ENCODE measurements around the gene MBIP.
"Not testable (repeated sequence)": the region's sequence is repeated elsewhere in the genome, so short reads cannot be mapped to it uniquely, and the experiment has no call there.

Gene MBIP

DNA sequence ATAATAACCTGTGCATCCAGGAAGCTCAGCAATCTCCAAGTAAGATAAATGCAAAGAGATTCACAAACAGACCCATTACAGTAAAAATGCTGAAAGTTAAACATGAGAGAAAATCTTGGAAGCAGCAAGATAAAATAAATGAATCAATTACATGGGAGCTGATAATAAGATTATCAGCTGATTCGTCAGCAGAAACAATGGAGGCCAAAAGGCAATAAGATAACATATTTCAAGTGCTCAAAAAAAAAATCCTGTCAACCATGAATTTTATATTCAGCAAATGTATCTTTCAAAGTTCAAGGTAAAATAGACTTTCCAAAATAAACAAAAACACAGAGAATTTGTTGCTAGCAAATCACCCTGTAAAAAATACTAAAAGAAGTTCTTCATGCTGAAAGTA, 36.4 kb upstream of the MBIP start:
- no peak for DNase-seq (ENCODE audit: low spot score)
- CTCF ChIA-PET = no interaction called here
- TF ChIP-seq, protein P1, sequence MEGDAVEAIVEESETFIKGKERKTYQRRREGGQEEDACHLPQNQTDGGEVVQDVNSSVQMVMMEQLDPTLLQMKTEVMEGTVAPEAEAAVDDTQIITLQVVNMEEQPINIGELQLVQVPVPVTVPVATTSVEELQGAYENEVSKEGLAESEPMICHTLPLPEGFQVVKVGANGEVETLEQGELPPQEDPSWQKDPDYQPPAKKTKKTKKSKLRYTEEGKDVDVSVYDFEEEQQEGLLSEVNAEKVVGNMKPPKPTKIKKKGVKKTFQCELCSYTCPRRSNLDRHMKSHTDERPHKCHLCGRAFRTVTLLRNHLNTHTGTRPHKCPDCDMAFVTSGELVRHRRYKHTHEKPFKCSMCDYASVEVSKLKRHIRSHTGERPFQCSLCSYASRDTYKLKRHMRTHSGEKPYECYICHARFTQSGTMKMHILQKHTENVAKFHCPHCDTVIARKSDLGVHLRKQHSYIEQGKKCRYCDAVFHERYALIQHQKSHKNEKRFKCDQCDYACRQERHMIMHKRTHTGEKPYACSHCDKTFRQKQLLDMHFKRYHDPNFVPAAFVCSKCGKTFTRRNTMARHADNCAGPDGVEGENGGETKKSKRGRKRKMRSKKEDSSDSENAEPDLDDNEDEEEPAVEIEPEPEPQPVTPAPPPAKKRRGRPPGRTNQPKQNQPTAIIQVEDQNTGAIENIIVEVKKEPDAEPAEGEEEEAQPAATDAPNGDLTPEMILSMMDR (conservative IDR thresholded peaks at IDR 0.05; ENCODE audit: low read depth) = no peak
- no peak overlapping the region for H3K27ac ChIP-seq
- POLR2A ChIA-PET (ENCODE audit: low non-redundant PET) = no interaction called here

DNA sequence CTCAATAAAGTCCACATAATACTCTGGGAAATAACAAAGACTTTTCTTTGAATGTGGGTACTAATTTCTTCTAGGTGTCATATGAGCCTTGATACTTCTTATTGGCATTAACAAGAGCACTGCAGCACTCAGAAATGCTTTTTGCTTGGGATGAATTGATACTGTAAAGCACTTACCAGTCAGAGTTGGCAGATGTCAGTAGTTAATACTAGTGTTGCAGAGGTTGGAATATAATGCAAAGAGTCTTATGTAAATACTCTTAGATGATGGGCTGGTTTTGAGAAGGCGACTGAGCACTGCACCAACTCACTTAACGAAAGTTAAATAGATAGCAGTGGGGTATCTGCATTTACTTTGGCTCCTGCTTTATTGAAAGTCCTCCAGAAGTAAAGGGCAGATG, 25.6 kb upstream of the MBIP start:
- CTCF ChIA-PET = no interaction called here
- DNase-seq (ENCODE audit: low spot score) = no peak
- TF ChIP-seq, protein P1 (conservative IDR thresholded peaks at IDR 0.05; ENCODE audit: low read depth) = no peak
- H3K27ac ChIP-seq = no peak overlapping the region
- POLR2A ChIA-PET (ENCODE audit: low non-redundant PET) = no interaction called here

DNA sequence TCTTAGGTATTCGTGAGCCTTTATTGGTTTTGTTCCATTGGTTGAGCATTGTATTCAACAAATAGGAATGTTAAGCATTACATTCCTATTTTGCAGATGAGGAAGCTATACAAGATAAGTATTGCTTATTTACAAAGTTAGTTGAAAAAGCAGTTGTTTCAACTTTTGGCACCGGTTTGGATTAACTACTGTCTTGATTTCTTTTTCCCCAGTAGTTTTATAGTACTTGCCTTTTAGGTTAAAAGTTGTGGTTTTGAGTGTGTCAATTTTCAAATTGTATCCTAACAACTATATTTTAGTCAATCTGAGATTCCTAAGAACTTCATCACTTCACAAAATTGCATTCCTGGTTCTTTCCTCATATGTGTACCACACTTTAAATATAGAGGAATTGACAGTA, 23.8 kb upstream of the MBIP start:
- ChIA-PET POLR2A (ENCODE audit: low non-redundant PET) (no interaction called here), CTCF (no interaction called here)
- H3K27ac ChIP-seq = no peak overlapping the region
- TF ChIP-seq, protein P1 (conservative IDR thresholded peaks at IDR 0.05; ENCODE audit: low read depth) = no peak
- DNase-seq (ENCODE audit: low spot score) = no peak

DNA sequence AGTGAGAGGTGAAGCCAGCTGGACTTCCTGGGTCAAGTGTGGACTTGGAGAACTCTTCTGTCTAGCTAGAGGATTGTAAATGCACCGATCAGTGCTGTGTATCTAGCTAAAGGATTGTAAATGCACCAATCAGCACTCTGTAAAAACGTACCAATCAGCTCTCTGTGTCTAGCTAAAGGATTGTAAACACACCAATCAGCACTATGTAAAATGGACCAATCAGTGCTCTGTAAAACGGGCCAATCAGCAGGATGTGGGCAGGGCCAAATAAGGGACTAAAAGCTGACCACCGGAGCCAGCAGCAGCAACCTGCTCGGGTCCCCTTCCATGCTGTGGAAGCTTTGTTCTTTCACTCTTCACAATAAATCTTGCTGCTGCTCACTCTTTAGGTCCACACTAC, 21.4 kb upstream of the MBIP start:
- POLR2A ChIA-PET (ENCODE audit: low non-redundant PET); DNase-seq (ENCODE audit: low spot score); H3K27ac ChIP-seq: not testable (repeated sequence)
- CTCF ChIA-PET = interaction anchor here (0.6 kb wide), 1 partner anchor 96 kb away, joined by 3 read pairs; no protein-coding TSS in a partner anchor

DNA sequence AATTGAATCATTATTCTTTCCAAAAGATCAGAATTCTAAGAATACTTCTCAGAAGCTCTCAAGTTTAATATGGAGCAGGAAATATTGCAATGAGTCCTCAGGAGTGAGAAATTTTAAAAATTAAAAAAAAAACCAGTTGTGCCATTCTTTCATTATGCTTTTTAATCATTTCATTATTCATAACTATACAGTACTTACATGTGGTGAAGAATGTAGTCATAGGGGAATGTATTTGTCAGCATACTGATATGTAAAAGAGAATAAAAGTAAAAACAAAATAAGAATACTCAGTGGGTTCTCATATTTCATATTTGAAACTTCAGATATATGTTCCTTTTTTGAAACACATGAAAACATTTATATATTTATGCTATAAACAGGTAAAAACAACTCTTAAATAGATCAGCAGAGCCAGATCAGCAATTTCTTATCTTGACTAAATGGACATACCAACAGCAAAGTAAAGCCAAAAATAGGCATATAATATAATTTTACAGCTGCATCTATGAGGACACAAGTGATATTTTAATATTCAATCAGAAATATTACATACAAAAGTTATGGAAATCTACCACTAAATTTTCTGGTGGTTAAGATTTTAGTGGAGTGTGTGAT, 19.9 kb upstream of the MBIP start:
- H3K27ac ChIP-seq = no peak overlapping the region
- POLR2A ChIA-PET (ENCODE audit: low non-redundant PET) = no interaction called here
- TF ChIP-seq, protein P1 (conservative IDR thresholded peaks at IDR 0.05; ENCODE audit: low read depth) = no peak
- no peak for DNase-seq (ENCODE audit: low spot score)
- CTCF ChIA-PET = interaction anchor here (1.2 kb wide), 1 partner anchor 33 kb away, joined by 4 read pairs; no protein-coding TSS in a partner anchor

DNA sequence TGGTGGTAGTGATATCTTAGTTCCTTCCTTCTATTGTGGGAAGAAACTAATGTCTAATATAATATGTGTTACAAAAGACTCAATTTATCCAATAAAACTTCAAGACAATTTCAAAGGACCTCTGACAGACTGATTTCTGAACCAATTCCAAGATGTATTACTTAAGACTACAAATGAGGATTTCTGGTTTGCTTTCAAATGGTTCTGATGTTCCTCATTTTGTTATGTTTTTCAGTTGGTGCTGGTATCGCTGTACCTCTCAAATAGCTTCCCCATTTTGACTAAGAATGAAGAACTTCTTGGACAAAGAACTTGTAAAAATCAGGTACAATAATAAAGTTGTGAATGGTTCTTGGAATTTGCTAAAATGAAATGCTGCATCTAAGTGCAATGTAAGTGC, 19.4 kb upstream of the MBIP start:
- DNase-seq (ENCODE audit: low spot score) = no peak
- ChIA-PET POLR2A (ENCODE audit: low non-redundant PET) (no interaction called here), CTCF (interaction anchor here (1.2 kb wide), 1 partner anchor 34 kb away, joined by 4 read pairs; no protein-coding TSS in a partner anchor)
- TF ChIP-seq, protein P1 (conservative IDR thresholded peaks at IDR 0.05; ENCODE audit: low read depth) = no peak
- H3K27ac ChIP-seq = no peak overlapping the region

DNA sequence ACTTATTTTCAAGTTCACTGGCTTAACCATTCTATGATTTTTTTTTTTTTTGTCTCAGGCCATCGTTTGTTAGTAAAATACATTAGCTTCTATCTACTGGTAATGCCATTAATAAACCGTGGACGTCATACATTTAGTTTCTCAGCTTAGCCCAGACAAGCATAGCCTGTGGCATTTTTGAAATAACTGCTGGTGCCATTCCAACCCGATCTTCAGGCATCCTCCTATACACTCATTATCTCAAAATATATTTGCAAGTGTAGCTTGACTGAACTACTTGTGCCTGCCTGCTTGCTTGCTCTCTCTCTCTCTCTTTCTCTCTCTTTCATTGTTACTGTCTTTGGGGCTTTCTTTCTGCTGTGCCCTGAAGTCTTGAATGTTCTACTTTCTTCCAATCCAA, 12.7 kb upstream of the MBIP start:
- H3K27ac ChIP-seq = no peak overlapping the region
- TF ChIP-seq, protein P1 (conservative IDR thresholded peaks at IDR 0.05; ENCODE audit: low read depth) = no peak
- DNase-seq (ENCODE audit: low spot score) = no peak
- POLR2A ChIA-PET (ENCODE audit: low non-redundant PET) = no interaction called here
- CTCF ChIA-PET = interaction anchor here (0.6 kb wide), 1 partner anchor 1918 kb away, joined by 3 read pairs; no protein-coding TSS in a partner anchor

DNA sequence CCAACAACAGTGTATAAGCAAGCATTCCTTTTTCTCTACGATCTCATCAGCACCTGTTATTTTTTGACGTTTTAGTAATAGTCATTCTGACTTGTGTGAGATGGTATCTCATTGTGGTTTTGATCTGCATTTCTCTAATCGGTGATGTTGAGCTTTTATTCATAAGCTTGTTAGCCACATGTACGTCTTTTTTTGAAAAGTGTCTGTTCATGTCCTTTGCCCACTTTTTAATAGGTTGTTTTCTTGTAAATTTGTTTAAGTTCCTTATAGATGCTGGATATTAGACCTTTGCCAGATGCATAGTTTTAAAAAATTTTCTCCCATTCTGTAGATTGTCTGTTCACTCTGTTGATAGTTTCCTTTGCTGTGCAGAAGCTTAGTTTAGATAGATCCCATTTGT, 7.1 kb upstream of the MBIP start:
- CTCF ChIA-PET; H3K27ac ChIP-seq; POLR2A ChIA-PET (ENCODE audit: low non-redundant PET); DNase-seq (ENCODE audit: low spot score): not testable (repeated sequence)
